ENCODE measurements around the gene DEPDC4.
"Not testable (repeated sequence)": the region's sequence is repeated elsewhere in the genome, so short reads cannot be mapped to it uniquely, and the experiment has no call there.

Gene DEPDC4

DNA sequence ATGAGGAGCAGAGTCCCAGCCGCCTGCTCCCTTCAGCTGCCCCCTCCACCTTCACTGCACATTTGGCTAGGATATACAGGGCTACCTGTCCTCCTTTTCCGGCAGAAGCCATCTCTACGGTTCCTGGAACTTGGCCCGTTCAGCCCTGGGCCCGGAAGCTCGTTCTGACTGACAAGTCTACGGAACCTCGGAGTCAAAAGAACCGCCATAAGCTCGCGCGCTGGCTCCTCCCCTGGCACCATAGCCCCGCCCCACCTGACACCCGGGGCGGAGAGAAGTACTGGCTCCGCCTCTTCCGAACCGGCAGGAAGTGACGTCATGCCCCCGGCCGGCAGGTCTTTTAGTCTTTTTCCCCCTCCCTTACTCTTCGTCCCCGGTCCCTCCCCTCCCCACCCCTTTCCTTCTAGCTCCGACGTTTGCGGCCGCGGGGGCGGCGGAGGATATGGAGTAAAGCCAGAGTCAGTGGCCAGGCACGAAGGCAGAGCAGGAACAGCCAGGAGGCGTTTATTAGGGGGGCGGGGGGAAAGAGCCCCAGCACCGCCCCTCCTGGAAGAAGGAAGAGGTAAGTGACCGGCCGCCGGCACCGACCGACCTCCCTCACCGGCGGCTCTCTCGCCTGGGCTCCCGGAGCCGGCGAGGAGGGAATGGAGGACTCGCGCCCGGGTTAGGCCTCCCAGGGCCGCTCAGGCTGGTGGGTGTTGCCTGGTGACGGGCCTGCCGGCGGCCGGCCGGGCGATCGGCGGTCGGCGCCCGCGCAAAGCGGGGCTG is at the start of gene DEPDC4, which contains the start of gene SCYL2:
TSS of gene DEPDC4 (minus strand) at position 245 of the 768 bp plus-strand sequence. CDS start at position 242, 3 bp downstream.
TSS of gene SCYL2 (plus strand) at position 343 of the 768 bp plus-strand sequence. CDS start 15,794 bp downstream, outside the sequence.
- peak; percentile 93 for DNase-seq

DNA sequence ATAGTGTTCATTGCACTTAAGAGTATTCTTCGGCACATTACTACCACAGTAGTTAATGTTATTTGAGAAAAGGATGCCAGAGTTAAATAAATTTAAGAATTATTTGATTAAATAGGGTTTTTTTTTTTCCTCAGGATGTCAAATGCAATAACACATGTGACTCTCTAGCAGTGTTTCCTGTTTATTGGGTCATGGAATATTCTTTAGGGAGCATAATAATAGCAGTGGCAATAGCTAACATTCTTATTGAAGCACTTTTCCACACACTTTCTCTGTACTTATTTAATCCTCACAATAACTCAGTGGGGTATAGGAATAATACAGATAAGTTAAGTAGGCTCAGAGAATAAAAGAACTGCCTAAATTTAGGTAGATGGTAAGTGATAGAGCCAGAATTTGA is 44.4 kb upstream of the DEPDC4 start:
- no peak for DNase-seq

DNA sequence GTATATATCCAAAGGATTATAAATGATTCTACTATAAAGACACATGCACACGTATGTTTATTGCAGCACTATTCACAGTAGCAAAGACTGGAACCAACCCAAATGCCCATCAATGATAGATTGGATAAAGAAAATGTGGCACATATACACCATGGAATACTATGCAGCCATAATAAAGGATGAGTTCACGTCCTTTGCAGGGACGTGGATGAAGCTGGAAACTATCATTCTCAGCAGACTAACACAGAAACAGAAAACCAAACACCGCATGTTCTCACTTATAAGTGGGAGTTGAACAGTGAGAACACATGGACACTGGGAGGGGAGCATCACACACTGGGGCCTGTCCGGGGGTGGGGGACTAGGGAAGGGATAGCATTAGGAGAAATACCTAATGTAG is 41.3 kb upstream of the DEPDC4 start:
- DNase-seq, result not testable (repeated sequence)

DNA sequence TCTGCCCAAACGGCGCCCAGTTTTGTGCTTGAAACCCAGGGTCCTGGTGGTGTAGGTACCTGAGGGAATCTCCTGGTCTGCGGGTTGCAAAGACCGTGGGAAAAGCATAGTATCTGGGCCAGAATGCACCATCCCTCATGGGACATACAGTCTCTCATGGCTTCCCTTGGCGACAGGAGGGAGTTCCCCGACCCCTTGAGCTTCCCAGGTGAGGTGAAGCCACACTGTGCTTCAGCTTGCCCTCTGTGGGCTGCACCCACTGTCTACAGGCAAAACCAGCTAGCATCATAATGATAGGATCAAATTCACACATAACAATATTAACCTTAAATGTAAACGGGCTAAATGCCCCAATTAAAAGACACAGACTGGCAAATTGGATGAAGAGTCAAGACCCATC is 37.5 kb upstream of the DEPDC4 start:
- not testable (repeated sequence) for DNase-seq

DNA sequence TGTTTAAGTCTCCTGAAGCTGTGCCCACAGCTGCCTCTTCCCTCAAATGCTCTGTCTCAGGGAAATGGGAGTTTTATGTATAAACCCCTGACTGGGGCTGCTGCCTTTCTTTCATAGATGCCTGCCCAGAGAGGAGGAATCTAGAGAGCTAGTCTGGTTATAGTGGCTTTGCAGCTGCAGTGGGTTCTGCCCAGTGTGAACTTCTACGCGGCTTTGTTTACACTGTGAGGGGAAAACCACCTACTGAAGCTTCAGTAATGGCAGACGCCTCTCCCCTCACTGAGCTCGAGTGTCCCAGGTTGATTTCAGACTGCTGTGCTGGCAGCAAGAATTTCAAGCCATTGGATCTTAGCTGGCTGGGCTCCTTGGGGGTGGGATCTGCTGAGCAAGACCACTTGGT is 37.0 kb upstream of the DEPDC4 start:
- no peak for DNase-seq

DNA sequence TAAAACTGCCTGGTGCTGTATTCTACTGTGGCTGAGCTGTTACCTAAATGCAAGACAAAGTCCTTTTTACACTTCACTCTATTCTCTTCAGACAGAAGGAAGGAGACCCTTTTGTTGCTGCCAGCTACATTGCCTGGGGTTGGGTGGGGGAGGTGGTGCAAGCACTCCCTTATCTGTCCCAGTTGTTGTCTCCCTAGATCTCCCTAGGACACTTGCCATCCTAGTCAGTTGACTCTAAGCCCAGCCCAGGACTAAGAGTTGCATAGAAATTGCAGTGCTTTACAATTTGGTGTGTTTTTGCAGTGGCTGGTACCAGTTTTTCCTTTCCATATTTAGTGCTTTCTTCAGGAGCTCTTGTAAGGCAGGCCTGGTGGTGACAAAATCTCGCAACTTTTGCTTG is 35.2 kb upstream of the DEPDC4 start:
- DNase-seq, result no peak

DNA sequence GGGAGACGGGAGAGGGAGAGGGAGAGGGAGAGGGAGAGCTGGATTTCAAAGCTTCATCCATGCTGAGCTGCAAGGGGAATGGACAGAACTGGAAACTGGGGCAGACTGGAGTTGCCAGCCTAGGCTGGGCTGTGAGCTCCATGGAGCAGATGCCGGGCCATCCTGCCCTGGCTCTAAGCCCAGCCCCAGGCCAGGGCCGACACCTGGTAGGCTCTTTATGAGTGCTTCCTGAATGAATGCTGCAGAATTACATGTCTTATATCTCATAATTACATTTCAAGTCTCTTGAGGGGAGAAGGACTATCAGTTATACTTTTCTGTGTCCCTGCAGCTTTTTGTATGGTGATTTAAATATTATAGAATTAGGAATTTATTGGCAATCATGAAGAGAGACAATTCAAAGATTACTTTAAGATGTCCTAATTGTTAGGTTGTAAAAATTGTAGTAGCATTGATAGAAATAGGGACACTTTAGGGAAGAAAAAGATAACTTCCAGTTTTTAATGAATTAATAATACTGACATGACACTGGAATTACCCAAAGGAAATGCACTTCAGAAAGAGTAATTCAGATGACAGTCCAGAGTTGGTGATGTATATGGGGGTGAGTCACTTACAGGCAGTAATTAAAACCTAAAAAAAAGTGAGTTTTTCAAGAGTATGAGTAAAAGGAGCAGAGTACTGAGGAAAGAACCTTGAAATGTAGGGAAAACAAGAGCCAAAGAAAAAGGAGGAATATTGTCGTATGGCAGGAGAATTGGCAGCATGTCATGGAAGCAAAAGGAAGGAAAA is 29.1 kb upstream of the DEPDC4 start:
- DNase-seq, result no peak

DNA sequence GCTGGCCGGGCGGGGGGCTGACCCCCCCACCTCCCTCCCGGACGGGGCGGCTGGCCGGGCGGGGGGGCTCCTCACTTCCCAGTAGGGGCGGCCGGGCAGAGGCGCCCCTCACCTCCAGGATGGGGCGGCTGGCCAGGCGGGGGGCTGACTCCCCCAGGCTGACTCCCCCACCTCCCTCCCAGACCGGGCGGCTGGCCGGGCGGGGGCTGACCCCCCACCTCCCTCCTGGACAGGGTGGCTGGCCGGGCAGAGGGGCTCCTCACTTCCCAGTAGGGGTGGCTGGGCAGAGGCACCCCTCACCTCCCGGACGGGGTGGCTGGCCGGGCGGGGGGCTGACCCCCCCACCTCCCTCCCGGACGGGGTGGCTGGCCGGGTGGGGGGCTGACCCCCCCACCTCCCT is 27.5 kb upstream of the DEPDC4 start:
- DNase-seq, result not testable (repeated sequence)

DNA sequence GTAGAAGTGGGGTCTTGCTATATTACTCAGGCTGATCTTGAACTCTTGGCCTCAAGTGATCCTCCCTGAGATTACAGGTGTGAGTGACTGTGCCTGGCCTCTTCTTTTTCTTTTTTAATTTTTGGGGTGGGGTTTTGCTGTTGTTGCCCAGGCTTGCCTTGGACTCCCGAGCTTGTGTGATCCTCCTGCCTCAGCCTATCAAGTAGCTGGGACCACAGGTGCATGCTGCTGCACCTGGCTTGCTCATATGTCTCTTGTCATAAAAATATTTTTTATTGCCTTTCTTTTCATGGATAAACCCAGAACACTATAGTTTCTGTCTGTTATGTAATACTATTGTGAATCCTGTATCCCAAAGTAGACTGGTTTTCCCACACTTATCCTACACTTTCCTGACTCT is 26.1 kb upstream of the DEPDC4 start:
- DNase-seq, result no peak

DNA sequence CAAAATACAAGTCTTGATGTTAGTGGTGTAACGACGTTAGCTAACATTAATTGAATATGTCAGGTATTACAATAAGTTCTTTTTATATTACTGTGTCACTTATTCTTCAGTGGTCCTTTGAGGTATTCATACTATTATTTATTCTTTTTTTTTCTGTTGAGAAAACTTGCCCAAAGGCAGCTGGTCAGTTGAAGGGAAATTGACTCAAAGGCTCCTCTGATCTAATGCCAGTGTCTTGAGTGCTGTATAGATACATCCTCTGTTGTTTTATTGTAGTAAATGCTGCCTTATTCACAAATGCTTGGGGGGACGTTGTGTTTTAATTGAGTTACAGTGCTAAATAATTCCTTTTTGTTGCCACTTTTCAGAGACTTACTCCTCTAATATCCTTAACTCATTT is 23.1 kb upstream of the DEPDC4 start:
- DNase-seq, result no peak

DNA sequence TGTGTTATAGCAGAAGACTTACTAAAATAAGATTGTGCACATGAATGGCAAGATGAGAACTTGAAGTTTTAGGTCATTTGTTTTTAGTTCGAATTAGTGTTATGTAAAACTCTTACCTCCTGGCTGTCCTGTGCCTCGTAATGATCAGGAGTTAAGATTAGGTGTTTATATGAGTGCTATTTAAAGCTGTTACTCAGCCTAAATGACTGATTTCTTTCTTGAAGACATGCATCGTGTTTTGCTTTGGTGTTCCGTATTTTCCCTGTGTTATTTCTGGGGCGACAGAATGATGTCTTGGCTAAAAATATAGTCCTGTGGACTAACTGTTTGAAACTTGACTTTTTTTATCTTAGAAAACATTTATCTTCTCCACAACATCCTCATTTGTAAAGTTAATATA is 22.2 kb upstream of the DEPDC4 start:
- DNase-seq, result no peak

DNA sequence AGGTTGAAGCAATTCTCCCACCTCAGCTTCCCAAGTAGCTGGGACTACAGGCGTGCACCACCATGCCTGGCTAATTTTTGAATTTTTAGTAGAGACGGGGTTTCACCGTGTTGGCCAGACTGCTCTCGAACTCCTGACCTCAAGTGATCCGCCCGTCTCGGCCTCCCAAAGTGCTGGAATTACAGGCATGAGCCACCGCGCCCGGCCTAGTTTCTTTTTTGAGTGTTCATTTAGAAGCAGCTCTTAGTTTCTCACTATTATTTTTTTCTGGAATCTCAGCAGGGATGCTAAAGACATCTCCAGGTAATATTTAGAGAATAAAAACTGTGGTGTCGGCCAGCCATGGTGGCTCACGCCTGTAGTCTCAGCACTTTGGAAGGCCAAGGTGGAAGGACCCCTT is 17.7 kb upstream of the DEPDC4 start:
- not testable (repeated sequence) for DNase-seq

DNA sequence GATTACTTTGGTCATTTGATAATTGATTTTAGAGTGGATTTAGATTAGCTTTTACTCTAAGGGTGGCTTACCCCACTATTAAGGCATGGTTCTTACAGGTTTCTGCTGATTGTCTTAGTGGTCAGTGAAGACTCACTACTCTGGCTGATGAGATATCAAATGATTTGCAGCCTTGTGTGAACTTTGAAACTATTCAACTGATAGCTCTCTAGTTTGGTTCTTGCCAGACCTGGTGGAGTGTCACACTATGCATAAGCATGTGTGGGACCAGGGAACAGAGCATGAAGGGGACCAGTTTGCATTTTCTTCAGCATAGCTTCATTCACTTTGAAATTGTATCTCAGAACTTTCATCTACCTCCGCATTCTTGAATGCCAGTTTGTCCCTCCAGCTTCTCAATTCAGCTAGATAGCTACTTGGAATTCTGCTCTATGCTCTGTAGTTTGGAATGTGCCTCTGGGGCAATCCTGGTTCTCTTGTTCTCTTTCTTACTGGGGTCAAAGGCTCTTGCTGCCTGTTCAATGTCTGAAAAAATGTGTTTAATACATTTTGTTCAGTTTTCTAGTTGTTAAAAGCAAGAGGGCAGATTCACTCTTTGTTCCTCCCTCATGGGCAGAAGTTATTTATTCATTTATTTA is 12.8 kb upstream of the DEPDC4 start:
- DNase-seq, result no peak

DNA sequence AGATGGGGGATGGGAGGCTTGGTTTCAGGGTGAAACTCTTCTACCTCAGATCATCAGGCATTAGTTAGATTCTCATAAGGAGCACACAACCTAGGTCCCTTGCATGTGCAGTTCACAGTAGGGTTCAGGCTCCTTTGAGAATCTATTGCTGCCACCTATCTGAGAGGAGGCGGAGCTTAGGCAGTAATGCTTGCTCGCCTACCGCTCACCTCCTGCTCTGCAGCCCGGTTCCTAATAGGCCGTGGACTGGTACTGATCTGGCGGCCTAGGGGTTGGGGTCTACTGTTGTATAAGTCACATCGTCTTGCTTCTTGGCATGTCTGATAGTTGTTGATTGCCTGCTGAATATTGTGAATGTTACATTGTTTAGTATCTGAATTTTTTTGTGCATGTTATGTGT is 12.3 kb upstream of the DEPDC4 start:
- DNase-seq, result no peak

DNA sequence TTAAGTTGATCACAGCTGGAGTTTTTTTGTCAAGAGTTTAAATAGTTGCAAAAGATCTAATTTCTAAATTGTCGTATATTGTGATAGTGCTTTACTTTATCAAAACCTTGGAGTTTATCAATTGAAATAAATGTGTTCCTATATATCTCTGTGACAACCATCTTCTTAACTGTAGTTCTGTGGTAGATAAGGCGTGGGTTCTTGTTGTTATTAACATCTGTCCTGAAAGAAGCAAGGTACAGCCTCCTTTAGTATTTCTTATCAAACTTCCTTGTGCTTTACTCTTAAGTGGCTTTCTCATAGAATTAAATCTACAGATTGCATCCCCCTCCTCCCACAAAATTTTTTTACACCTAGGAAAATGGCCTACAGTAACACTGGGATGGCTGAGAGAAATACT is 7.4 kb upstream of the DEPDC4 start:
- no peak for DNase-seq

DNA sequence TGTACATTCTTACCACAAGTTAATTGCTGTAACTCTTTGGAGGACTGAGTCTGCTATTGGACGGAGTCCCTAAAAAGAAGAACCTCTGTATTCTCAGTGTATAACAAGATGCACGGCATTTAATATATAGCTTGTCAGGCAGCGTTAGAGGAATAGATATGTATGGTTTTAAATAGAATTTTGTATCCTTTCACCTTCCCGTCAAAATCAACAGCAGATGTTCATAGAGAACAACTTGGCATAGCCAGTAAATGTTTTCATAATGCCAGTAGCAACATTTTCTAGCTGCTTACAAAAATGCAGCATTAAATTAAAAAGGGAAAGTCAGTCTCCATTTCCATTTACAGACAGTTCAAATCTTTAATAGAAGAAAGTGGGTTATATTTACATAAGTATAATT is 6.9 kb upstream of the DEPDC4 start:
- no peak for DNase-seq

DNA sequence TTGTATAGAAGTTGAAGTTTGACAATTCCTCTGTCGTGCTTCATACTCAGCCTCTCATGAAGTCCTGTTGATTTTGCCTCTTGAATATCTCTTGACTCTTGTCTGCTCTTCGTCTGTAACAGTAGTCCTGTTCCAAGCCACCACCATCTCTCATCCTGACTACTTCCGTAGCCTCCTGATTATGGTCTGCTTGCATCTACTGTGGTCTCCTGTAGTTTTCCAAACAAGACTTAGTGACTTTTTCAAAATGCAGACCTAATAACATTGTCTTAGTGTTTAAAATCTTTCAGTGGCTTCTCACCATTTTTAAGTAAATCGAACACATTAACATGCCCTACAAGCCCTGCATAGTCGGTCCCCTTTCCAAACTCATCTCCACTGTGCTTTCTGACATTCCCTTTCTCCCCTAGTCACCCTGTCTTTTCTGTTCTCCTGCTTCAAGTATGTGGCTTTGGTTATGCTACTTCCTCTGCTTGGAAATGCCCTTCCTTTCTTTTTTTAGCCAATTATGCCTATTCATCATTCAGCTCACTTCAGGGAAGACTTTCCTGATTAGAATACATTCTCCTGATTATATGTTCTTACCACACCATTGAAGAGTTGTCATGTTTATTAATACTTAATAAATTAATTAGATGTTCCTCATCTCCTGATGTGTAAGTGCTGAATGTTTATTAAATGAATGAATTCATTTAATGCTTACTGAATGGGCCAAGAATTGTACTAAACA is 2.1 kb upstream of the DEPDC4 start:
- DNase-seq, result no peak

DNA sequence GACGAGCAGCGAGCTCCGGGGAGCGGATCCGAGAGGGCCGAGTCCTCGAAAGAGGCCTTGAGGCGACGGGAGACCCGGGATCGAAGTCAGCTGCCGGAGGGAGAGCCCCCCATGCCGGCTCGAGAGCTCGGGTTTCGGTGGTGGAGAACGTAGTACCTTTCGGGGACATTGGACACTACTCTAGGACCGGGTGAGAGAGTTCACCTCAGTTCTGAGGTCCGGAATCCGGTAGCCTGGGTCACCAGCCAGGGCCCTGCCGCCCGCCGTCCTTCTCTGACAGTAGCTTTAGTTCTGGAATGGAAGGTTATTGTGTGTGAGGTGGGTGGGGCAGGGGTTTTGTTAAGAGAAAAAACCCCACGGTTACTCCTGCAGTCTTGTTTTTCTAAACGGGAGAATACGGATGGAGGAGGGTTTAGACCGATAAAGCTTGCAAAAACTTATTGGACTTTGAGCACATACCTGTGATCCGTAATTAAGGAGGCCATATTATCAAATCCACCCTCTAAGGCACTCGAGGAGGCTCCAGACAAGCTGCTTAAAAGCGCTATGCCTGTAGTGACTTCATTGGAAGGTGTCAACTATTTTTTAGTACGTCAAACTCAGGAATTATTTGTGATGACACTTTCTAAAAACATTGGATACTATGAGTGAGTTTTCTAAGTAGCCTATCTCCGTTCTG is 863 bp upstream of the DEPDC4 start:
- no peak for DNase-seq

DNA sequence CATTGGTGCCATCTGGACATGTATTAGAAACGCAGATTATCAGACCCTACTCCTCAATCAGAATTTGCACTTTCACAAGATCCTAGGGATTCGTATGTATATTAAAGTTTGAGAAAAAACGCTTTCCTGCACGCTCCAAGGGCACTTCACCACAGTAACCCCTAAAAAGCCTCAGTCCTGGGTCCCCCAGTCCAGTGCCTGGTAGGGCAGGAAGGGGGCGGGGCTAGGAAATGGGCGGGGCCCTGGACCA is 369 bp downstream of the DEPDC4 start:
- DNase-seq, result peak; percentile 97

DNA sequence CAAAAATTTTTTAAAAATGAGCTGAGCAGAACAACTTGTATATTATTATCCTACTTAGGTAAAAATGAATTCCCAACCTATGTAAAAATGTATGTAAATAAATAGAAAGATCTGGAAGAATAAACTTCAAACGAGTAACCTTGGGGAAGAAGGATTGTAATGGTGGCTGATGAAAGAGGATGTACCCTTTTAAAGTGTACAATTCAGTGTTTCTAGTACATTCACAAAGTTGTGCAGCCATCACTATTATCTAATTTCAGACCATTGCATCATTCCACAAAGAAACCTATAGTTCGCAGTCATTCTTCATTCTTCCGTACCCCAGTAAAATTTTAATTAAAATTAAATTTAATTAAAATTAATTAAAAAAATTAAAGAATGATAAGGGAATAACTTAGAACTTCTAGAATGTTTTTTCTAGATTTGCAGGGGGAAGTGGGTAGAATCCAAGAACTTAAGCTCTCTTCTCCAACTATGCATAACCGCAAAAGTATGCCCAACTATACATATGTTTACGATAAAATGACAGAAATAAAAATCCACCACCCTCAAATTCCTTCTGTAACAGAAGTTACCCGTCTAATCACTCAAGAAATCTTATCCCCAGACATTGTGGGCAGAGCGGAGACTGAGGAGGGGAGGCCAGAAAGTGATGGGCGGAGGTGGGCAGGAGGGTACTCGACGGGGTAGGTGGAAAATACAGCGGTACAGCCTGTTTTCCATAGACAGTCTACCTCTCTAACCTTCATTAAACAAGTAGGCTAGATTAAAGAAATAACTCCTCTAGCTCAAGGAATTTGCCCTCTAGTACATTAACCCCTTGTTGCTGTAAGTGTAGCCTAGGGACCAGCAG is 921 bp downstream of the DEPDC4 start:
- peak; percentile 5 for DNase-seq

DNA sequence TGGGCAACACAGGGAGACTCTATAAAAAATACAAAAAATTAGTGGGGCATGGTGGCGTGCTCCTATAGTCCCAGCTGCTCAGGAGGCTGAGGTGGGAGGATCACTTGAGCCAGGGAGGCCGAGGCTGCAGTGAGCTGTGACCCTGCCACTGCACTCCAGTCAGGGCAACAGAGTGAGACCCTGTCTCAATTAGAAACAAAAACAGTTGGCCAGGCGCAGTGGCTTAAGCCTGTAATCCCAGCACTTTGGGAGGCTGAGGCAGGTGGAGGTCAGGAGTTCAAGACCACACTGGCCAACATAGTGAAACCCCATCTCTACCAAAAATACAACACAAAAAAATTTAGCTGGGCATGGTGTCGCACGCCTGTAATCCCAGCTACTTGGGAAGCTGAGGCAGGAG is 1.8 kb downstream of the DEPDC4 start:
- not testable (repeated sequence) for DNase-seq

DNA sequence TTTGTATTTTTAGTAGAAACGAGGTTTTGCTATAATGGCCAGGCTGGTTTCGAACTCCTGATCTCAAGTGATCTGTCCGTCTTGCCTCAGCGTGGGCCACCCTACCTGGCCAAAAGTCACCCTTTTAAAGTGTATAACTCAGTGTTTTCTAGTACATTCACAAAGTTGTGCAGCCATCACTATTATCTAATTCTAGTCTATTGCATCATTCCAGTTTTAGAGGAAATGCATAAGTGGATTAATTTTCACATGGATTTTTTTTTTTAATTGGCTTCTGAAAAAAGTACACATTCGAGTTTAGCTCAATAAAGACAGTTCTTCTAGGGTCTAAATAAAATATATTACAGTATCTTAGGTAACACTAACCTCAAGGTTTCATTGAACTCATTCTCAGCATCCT is 3.7 kb downstream of the DEPDC4 start:
- DNase-seq, result no peak

Data from CD4-positive, alpha-beta T cell treated with Interleukin-17A for 4 hours (primary cell).